ENCODE results near the gene RBBP8. TPM values are rescaled to one million over a fixed set of nuclear protein-coding genes. Genes with fewer than 3 reads are reported as not detected.

The RBBP8 gene
- total RNA-seq, 1 donor from 2014 or later, result 6.1 TPM

DNA sequence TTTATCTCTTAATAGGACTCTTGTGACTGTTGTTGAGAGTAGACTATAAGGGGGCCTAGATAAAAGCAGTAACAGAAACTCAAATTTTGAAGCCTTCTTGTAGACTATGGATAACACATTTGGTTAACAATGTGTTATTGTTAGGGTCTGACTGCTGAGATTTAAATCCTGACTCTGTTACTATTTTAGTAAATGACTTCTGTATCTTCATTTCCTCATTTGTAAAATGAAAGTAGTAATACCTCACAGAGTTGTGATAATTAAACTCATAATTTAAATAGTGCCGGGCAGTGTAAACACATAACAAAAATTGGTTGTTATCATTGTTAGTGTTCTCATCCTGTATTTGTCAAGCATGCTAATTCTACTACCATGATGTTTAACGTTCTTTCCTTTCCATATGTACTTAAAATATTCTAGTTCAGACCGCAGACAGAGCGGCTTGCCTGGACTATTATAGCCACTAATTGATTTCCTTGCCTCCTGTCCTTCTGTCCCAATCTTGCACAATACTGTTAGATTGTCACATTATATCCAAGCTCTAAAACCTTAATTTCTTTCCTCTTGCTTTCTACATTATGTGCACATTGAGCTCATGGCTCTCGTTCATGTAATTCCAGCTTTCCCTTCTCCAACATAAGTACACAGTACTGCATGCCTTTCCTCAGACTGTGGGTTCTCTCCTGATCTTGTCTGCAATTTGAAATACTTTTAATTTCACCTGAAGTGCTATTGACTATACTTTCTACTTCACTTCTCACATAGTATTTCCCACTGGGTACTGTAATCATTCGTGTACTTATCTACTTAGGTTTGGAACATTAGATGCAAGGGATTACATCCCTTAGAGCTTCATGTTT is 48.4 kb downstream of the RBBP8 start:
- no peak for ATAC-seq
- intact Hi-C loops (cut with micrococcal nuclease), result loop anchor here (5.0 to 10.0 kb wide), 2 partner anchors 49 to 137 kb away; partner anchors contain the start of gene RBBP8
- DNase-seq, result no peak

DNA sequence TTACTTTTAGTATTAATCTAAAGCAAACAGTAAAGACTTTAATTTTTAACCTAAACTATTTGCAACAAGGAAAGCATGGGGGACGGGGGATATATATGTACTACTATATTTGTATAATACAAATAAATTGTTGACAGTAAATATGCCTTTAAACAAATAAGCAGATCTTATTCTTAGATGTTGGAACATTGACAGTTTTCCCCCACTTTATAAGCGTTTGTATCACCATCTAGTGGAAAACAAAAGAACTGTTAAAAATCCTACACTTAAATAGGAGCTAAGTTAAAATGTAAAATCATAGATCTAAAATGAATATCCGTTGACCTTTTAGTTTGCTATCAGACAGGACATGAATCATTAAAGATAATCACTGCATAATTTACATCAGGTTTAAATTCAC is 50.0 kb downstream of the RBBP8 start:
- DNase-seq (no peak), ATAC-seq (no peak)
- intact Hi-C loops (cut with micrococcal nuclease), result loop anchor here (5.0 to 10.0 kb wide), 2 partner anchors 51 to 138 kb away; partner anchors contain the start of gene RBBP8

DNA sequence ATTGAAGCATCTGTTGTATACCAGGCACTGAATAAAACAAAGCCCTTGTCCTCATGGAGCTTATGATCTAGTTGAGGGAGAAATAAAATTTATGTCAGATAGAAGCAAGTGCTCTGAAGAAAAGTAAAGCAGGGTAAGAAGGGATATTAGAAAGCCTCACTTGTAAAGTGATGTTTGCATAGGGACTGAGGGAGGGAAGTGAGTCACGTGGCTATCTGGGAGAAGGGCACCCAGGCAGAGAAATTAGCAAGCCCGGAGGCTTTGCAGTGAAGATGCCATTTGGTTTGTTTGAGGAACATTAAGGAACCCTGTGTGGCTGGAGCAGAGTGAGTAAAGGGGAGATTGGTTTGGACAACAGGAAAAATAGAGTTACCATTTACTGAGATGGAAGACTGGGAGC is 52.1 kb downstream of the RBBP8 start:
- ATAC-seq (no peak), DNase-seq (no peak)
- intact Hi-C loops (cut with micrococcal nuclease), result loop anchor here (10.0 kb wide), 1 partner anchor 140 kb away; no protein-coding TSS in a partner anchor

DNA sequence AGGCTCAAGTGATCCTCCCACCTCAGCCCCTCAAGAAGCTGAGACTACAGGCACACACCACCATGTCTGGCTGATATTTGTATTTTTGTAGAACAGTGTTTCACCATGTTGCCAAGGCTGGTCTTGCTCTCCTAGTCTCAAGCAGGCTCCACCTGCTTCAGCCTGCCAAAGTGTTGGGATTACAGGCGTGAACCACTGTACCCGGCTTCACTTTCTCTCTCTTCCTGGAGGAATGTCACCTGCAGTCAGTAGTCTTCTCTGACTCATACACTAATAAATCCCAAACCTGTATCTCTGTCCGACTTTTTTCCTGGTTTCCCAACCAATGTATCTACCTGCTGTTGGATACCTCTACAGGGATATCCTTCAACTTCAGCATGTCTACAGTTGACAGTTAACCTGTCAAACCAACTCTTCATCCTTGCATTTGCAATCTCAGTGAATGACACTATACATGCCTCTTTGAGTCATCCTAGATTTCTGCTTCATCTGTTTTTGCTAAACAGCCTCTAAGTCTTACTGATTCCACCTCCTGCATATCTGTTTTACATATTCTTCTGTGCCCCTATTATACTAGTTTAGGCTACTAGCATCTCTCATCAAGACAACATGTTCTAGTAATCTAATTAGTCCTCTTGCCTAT is 54.5 kb downstream of the RBBP8 start:
- ATAC-seq, result no peak
- no peak for DNase-seq
- intact Hi-C loops (cut with micrococcal nuclease), result loop anchor here (10.0 kb wide), 1 partner anchor 143 kb away; no protein-coding TSS in a partner anchor

DNA sequence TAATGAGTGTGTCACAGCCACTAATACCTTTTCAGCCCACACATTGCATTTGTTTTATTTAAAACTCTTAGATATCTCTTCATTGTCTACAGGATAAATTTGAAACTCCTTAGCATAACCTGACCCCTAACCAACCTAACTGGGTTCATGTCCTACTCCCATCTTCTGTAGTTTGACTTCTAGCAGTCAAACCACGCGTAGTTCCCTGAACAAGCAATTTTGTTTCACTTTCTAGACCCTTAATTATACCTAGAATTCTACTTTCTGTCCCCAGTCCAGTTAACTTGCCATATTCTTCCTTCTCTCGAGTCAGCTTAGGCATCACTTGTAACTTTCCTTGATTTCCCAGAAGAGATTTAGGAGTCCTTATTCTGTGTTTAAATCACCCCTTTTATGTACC is 55.1 kb downstream of the RBBP8 start:
- intact Hi-C loops (cut with micrococcal nuclease), result loop anchor here (10.0 kb wide), 1 partner anchor 143 kb away; no protein-coding TSS in a partner anchor
- no peak for ATAC-seq
- no peak for DNase-seq

DNA sequence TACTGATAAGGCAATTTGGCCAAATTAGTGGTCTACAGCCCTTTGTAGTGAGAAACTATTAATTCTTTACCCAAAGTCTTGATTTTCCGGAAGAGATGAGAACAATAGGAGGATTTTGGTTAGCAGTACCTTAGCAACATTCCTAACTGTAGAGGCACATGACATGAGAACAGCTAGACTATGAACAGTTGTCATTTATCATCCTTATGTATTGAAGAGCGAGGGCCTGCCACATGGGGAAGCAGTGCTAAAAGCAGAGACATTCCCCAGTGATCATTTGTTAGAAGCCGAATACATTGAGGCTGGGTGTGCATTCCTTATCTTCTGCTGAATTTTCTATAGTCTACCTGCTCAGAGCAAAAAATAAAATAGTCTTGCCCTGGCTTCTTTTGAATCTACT is 65.2 kb downstream of the RBBP8 start:
- ATAC-seq, result no peak
- intact Hi-C loops (cut with micrococcal nuclease), result no loop called here
- DNase-seq, result no peak

DNA sequence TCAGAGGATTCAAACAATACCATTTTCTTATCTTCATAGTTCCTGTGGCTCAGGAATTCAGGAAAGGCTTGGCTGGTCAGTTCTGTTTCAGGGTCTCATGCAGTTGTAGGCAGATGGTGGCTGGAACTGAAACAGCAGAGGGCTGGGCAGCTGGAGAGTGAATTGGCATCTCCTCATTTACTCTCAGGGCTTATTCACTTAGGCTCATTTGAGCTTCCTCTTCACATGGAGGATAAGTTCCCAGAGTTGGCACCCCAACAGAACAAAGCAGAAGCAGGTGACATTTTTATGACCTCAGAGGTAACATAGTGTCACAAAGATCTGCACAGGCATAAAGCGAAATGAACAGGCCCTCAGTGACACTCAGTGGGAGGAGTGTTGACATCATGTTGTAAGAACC is 66.1 kb downstream of the RBBP8 start:
- intact Hi-C loops (cut with micrococcal nuclease), result no loop called here
- DNase-seq, result no peak
- no peak for ATAC-seq

DNA sequence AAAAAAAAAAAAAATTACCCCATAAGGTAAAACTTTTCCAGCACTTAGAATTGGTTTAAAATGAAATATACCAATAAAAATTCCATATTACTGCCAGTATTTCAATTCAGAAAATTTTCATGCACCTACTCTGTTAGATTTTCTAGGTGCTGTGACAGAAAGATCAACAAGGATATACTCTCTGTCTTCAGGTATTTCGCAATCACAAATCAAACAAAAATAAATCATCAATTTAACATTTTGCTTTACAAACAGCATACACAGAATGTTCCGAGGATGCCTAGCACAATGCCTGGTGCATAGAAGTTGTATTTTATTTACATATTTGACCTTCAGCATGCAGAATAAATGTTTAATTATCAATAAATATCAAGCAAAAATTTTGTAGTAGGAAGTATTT is 66.5 kb downstream of the RBBP8 start:
- ATAC-seq, result no peak

DNA sequence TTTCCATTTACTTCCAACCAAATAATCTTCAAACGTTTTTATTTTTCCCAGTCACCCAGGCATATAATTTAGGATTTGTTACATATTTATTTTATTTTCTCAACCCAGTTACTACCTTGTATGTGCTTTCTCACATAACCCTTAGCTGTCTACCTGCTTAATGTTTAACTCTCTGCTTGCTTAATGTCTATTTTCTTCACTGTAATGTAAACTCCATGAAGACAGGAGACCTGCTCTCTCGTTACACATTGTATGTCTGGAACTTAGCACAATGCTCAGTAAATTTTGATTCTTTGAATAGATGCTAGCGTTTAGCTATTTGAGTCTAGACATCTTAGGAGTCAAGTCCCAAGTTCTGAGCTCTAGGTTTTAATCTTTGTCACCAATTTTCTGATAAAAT is 70.2 kb downstream of the RBBP8 start:
- DNase-seq (no peak), ATAC-seq (no peak)
- intact Hi-C loops (cut with micrococcal nuclease), result no loop called here

More for the DNA sequence above, 66.5 kb downstream of the RBBP8 start:
- no peak for DNase-seq
- intact Hi-C loops (cut with micrococcal nuclease), result no loop called here

DNA sequence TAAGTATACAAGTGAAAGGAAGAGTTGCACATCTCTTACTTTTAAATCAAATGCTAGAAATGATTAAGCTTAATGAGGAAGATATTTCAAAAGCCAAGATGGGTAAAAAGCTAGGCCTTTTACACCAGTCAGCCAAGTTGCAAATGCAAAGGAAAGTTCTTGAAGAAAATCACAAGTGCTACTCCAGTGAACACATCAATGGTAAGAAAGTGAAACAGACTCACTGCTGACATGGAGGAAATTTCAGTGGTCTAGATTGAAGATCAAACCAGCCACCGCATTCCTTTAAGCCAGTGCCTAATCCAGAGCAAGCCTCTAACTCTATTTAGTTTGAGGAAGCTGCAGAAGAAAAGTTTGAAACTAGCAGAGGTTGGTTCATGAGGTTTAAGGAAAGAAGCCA is 79.1 kb downstream of the RBBP8 start:
- DNase-seq, result no peak
- intact Hi-C loops (cut with micrococcal nuclease), result no loop called here
- ATAC-seq, result no peak

DNA sequence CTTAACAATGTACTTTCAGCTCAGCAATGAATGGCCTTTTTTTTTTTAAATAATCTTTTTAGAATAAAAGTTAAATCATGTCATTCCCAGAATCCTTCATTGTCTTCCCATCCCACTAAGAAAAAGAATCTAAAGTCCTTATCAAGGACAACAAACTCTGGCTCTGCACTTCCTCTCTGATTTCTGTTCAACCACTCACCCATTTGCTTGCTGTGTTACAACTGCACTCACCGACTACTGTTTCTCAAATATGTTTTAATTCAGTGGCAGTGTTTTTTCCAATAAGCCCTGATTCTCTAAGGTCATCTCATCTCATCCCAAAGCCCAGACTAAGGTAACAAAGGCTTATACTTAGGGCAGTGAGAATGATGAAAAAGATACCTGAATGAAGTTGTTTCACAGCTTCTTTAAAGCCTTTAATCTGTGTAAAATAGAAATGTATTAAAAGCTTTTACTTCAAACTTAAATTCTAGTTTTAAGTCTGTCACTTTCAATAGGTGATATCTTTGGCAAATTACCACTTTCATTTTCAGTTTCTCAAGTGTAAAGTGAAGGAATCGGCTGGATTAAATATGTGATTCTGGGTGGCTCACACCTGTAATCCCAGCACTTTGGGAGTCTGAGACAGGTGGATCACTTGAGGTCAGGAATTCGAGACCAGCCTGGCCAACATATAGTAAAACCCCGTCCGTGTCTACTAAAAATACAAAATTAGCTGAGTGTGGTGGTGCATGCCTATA is 87.6 kb downstream of the RBBP8 start:
- DNase-seq (no peak), ATAC-seq (no peak)
- intact Hi-C loops (cut with micrococcal nuclease), result no loop called here

DNA sequence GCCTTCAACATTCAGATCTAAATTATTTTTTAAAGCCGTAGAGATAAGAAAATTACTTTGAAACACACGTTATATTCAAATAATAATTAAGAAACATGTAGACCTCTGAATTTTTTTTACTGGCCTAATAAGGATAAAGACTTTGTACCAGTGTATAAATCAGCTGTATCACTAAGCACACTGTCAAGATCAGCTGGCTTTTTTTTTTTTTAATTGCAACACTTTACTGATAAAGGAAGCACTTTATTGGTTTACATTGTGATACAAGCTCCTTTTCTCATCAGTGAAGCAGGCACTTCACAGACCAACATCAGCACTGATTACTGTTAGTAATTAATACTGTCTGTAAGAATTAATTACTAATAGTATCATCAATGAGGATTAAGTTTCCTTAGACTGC is 88.5 kb downstream of the RBBP8 start:
- no peak for ATAC-seq
- intact Hi-C loops (cut with micrococcal nuclease), result no loop called here
- DNase-seq, result no peak

DNA sequence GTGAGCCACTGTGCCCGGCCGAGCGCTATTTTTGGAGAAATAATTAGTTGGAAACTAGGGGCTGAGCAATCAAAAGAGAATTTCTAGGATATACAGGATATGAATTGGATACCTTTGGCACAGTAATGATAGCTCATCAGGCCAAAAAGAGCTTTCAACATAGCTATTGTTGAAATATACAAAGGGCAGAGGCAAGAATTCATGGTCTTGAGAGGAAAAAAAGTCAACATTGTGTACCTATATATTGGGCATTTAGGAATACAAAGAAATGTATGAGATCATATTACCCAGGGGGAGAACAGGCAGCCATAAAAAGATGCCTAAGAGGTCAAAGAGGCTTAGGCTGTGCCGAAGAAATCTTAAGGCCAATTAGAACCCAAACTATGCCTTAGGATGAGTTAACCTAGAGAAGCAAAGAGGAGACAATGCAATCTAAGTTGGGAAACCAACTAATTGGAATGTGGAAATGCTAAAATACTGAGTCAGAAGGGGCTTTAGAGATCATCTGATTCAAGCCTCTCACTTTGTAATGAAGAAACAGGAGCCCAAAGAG is 99.0 kb downstream of the RBBP8 start:
- ATAC-seq (no peak), DNase-seq (no peak)
- intact Hi-C loops (cut with micrococcal nuclease), result no loop called here

DNA sequence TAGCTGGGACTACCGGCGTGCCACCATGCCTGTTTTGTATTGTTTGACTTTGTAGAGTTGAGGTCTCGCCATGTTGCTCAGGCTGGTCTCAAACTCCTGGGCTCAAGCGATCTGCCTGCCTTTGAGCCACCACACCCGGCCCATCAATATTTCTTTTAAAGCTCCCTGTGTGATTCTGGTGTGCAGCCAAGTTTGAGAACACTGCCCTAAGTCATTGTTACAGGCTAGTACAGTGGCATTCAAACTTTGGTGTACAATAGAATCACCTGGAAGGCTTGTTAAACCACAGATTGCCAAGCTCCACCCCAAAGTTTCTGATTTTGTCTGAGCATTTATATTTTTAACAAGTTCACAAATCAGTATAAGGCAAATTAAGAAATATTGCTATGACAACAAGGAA is 99.9 kb downstream of the RBBP8 start:
- intact Hi-C loops (cut with micrococcal nuclease), result no loop called here
- no peak for ATAC-seq
- no peak for DNase-seq

DNA sequence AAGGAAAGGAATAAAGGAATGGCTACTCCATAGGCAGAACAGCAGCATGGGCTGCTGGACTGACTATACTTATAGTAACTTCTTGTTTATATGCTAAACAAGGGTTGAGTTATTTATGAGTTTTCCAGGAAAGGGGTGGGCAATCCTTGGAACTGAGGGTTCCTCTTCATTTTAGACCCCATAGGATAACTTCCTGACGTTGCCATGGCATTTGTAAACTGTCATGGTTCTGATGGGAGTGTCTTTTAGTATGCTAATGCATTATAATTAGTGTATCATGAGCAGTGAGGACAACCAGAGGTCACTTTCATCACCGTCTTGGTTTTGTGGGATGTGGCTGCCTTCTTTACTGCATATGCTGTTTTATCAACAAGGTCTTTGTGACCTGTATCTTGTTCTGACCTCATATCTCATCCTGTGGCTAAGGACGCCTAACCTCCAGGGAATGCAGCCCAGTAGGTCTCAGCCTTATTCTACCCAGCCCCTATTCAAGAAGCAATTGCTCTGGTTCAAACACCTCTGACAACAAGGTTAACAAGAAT is 103.6 kb downstream of the RBBP8 start:
- DNase-seq (no peak), ATAC-seq (no peak)
- intact Hi-C loops (cut with micrococcal nuclease), result no loop called here

DNA sequence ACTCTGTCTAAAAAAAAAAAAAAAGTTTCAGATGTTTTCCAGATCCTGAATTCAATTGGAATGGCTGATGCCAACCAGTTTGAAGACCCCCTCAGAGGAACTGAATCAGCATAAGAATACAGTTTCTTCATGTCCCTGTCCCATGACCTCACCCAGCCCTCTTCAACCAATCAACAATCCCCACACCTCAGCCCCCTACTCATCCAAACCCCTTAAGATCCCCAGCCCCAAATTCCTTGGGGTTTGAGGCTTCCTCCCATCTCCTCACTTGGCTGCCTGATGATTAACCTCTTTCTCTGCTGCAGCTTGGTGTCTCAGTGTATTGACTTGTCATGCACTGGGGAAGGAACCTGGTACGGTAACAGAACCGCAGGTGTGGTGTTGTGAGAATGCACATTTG is 104.5 kb downstream of the RBBP8 start:
- ATAC-seq, result no peak
- DNase-seq, result no peak
- intact Hi-C loops (cut with micrococcal nuclease), result no loop called here

DNA sequence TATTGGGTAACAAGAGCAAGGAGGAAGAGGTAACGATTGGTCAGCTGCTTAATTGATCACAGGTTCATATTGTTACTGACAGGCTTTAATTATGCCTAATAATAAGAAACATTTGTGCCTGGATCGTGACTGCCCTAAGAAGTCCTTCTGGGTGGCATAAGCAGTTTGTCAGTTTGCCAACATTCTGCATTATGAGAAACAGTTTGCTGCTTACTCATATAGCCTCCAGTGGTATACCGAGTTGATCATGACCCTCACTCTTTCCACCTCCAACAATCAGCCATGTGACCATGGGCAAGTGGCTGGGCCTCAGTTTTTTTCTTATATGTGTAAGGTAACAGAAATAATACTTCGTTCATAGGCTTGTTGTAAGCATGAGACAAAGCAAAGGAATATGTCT is 105.6 kb downstream of the RBBP8 start:
- intact Hi-C loops (cut with micrococcal nuclease), result no loop called here
- DNase-seq (no peak), ATAC-seq (no peak)

DNA sequence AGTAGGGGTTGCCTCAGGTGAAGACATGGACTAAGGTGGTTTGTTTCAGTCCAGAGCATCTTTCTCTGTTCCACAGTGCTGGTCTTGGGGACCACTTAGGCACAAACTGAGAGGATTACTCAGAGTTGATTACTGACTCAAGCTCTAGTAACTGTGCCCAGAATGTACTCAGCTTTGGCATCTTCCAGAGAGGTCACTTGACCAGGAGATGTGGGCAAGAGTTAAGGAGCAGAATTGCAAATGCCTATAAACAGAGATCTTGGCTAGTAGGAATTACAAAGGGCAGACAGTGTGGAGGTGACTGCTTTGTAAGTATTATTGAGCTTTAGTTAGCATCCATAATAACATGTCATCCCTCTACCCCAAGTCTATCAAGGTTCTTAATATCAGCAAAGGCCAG is 109.0 kb downstream of the RBBP8 start:
- no peak for ATAC-seq
- DNase-seq, result no peak
- intact Hi-C loops (cut with micrococcal nuclease), result no loop called here

DNA sequence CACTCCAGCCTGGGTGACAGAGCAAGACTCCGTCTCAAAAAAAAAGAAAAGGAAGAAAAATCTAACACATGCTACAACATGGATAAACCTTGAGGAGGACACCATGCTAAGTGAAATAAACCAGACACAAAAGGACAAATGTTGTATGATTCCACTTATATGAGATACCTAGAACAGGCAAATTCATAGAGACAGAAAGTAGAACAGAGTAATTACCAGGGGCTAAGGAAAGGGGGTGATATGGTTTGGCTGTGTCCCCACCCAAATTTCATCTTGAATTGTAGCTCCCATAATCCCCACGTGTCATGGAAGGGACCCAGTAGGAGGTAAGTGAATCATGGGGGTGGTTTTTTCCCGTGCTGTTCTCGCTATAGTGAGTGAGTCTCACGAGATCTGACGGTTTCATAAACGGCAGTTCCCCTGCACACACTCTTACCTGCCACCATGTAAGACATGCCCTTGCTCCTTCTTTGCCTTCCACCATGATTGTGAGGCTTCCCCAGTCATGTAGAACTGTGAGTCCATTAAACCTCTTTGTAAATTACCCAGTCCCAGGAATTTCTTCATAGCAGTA is 110.8 kb downstream of the RBBP8 start:
- DNase-seq (no peak), ATAC-seq (no peak)
- intact Hi-C loops (cut with micrococcal nuclease), result no loop called here
